IMR-90 (cell line): Measurements from ENCODE around the gene NPAS3.

Experiments used
- CEBPB ChIP-seq: IDR thresholded peaks from 2 replicates; pipeline ENCODE4 v1.6.1; 2012; ENCODE audit warnings: low read depth, low read length, improper control_type of control experiment
- CTCF ChIP-seq: conservative IDR thresholded peaks from 2 replicates; pipeline ENCODE4 v1.5.1; 2012; ENCODE audit warnings: mild to moderate bottlenecking, low read depth, low read length, improper control_type of control experiment
- MAZ ChIP-seq: IDR thresholded peaks from 2 replicates; pipeline ENCODE4 v1.6.1; 2012; ENCODE audit warnings: low read depth, mild to moderate bottlenecking, low read length, improper control_type of control experiment, moderate library complexity, borderline replicate concordance
- MXI1 ChIP-seq: IDR thresholded peaks from 2 replicates; pipeline ENCODE4 v1.6.1; 2012; ENCODE audit warnings: low read depth, mild to moderate bottlenecking, low read length, moderate library complexity, borderline replicate concordance
- RAD21 ChIP-seq: IDR thresholded peaks from 2 replicates; pipeline ENCODE4 v1.6.1; 2012; ENCODE audit warnings: low read length, improper control_type of control experiment
- TF ChIP-seq, protein P1 (sequence below): fragments of 150-350 bp; IDR thresholded peaks from 2 replicates; pipeline ENCODE4 v1.6.1; 2017; ENCODE audit warnings: mild to moderate bottlenecking, antibody characterized with exemption, low read length, low read depth

DNA sequence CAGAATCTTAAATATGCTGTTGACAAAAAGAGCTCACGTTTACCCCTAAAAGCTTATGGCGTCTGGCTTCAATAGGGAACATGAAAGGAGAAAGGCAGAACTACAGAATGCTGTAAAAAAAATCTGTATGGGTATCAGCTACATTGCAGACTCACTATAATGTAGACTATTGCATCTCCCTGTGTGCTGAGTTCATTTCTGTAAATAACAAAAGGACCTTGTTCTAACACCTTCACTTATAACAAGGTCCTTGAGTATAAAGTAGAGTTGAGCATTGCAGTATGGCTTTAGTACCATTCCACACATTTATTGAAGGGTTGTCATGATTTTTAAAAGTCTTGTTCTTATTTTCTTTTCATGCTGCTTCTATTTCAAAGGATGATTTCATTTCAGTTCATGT, 165.3 kb downstream of the NPAS3 start:
- TF ChIP-seq CTCF = no peak
- TF ChIP-seq RAD21 = no peak
- TF ChIP-seq MXI1 = no peak
- TF ChIP-seq, protein P1, sequence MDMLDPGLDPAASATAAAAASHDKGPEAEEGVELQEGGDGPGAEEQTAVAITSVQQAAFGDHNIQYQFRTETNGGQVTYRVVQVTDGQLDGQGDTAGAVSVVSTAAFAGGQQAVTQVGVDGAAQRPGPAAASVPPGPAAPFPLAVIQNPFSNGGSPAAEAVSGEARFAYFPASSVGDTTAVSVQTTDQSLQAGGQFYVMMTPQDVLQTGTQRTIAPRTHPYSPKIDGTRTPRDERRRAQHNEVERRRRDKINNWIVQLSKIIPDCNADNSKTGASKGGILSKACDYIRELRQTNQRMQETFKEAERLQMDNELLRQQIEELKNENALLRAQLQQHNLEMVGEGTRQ = no peak
- no peak for TF ChIP-seq CEBPB
- TF ChIP-seq MAZ = no peak
